Stimulated activated CD8-positive, alpha-beta memory T cell treated with anti-CD3 and anti-CD28 coated beads, Interleukin-4, amount 100 ng/mL, for 4 hours (primary cell): ENCODE measurements around the gene MFAP1.
"Not testable (repeated sequence)": the region's sequence is repeated elsewhere in the genome, so short reads cannot be mapped to it uniquely, and the experiment has no call there.

ENCODE experiments used
- DNase-seq, 2 donors: peaks; one replicate each; pipeline ENCODE4 v3.0.0-alpha.2; 2020; ENCODE audit warnings: low read depth in 2 of 2, low spot score in 1 of 2

MFAP1 gene

GRCh38 chr15:43824302-43825246, at the start of gene MFAP1:
TSS of gene MFAP1 (minus strand) at chr15:43824690. CDS start at chr15:43824569, 121 bp downstream.
- DNase-seq = peak; percentile 85 to 89

DNA sequence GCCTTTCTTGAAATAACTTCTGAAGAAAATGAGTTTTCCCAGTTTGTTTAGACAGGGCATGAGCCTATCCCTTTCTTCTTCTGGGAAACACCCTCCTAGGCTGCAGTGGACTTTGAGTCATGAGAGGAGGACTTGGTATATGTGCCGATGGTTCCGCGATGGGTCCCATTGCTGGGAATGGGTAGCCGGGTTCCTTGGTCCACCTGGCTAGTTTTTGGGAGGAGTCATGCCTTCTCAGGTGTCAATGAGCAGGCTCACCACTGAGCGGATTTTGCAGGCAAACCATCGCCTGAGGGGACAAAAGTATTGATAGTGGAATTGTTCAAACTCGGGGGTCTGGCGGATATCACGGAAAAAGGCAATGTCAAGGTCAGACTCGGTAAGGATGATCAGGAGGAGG, 49.2 kb upstream of the MFAP1 start:
- no peak for DNase-seq

GRCh38 chr15:43872416-43873020, 48.0 kb upstream of the MFAP1 start:
- DNase-seq = no peak

GRCh38 chr15:43871835-43872234, 47.3 kb upstream of the MFAP1 start:
- no peak for DNase-seq

DNA sequence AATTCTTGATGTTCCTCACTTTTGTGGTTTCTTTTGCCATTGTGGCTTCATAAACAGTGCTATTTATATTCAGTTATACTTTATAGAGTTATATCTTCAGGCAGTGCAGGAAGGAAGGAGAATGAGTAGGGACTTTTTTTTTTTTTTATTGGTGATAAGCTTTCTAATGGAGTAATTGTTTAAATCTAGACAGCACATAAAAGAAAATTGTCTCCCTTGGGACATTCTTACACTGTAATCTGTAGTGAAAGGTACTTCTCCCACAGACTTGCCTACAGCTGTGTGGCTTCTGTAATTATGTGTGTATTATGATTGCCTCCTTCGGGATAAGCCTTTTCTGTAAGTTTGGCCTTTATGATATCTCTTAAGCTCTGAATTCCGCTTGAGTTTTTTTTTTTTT, 43.9 kb upstream of the MFAP1 start:
- no peak for DNase-seq

DNA sequence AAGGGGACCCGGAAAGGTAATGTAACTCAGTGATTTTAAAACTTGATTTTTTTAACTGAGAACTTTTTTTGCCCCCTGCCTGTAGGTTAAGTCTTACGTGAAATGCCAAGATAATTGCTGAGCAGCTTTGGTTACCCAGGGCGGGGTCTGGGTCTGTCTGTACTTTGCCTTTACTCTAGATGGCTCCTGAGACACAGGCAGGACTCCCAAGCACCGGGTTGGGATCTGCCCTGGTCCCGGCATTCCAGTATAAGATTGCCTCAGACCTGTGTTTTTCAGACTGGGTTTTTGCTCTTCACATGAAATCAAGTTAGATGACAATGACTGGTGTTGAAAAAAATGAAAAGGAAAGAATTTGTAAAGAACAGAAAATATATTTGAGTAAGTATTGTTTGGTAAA, 42.6 kb upstream of the MFAP1 start:
- DNase-seq = no peak

GRCh38 chr15:43866636-43867035, 42.1 kb upstream of the MFAP1 start:
- DNase-seq = not testable (repeated sequence)

DNA sequence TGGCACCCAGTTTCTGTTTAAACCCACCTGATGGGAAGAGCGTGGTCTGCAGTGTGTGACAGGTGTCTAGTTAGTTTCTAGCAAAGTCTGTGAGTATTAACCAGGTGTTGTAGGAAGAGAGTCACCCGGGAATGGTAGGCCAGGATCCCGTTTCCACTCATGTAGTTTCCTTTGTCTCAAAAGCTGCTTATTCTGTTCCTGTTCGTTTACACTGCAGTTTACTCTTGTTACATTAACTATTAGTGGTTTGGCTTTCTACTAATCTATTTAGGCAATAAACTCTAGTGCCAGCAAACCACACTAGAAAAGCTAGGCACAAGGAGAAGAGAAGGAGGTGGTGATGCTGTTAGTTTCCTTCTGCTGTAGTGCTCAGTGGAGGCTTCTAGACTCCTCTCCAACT, 35.1 kb upstream of the MFAP1 start:
- no peak for DNase-seq

- DNase-seq = no peak
These were observed 30.3 kb upstream of the MFAP1 start for GRCh38 chr15:43854801-43855200.

DNA sequence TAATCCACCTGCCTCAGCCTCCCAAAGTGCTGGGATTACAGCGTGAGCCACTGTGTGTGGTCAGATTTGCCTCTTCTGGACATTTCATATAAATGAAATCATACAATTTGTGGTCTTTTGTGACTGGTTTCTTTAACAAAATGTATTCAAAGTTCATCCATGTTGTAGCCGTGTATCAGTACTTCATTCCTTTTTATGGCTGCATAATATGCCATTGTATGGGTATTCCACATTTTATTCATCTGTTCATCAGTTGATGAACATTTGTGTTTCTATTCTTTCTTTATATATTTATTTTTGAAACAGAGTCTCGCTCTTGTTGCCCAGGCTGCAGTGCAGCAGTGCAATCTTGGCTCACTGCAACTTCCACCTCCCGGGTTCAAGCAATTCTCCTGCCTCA, 28.1 kb upstream of the MFAP1 start:
- no peak for DNase-seq

DNA sequence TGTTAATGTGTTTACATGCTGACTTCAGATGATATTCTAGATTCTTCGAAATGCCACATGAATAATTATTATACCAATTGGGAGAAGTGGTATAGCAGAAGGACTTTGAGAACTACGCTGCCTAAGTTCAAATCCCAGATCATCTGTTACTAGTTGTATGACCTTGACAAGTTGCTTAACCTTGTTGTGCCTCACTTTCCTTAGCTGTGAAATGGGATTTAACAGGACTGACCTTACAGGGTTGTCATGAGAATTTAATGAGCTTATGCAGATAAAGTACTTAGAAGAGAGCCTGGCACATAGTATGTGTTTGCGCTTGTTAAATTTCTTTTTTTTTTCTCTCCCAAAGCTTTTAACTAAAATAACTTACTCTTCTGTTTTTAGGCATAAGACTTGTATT, 26.8 kb upstream of the MFAP1 start:
- no peak for DNase-seq

DNA sequence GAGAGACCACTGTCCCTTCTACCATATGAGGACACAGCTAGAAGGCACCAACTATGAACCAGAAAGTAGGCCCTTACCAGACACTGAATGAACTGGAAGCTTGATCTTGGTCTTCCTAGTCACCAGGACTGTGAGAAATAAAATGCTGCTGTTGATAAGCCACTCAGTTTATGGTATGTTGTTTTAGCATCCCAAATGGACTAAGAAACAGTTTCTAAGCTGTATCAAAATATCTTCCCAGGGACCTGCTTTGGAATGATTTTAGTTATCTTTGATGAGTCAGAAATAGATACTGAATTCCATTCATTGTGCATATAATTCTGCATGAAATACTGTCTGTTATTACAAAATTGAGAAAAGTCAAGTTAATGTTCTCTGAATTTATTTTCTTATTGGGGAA, 20.9 kb upstream of the MFAP1 start:
- DNase-seq = no peak

- DNase-seq = not testable (repeated sequence)
These were observed 8.0 kb upstream of the MFAP1 start for GRCh38 chr15:43832485-43832884.

GRCh38 chr15:43831519-43832052, 7.1 kb upstream of the MFAP1 start:
- not testable (repeated sequence) for DNase-seq

- DNase-seq = not testable (repeated sequence)
These were observed 6.3 kb upstream of the MFAP1 start for GRCh38 chr15:43830691-43831275.

- DNase-seq = not testable (repeated sequence)
These were observed 5.6 kb upstream of the MFAP1 start for GRCh38 chr15:43829951-43830540.

- DNase-seq = no peak
These were observed 3.7 kb upstream of the MFAP1 start for GRCh38 chr15:43828061-43828657.

GRCh38 chr15:43826508-43827341, 2.2 kb upstream of the MFAP1 start, which contains the start of gene WDR76:
TSS of gene WDR76 (plus strand) at chr15:43827002. CDS start at chr15:43827033, 31 bp downstream.
- peak; percentile 28 to 50 for DNase-seq

DNA sequence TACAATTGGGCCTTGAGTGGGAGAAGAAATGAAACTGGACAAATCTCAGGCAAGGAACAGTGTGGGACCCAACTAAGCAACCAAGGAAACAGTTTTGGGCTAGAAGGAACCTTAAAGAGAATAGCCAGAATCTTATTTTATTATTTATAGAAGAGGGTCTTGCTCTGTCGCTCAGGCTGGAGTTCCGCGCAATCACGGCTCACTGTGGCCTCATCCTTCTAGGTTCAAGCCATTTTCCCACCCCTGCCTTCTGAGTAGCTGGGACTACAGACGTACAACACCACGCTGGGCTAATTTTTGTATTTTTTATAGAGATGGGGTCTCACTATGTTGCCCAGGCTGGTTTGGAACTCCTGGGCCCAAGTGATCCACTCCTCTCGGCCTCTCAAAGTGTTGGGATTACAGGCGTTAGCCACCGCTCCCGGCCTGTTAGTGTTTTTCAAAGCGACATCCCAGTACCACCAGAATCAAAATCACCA, 1.6 kb upstream of the MFAP1 start:
- no peak for DNase-seq

DNA sequence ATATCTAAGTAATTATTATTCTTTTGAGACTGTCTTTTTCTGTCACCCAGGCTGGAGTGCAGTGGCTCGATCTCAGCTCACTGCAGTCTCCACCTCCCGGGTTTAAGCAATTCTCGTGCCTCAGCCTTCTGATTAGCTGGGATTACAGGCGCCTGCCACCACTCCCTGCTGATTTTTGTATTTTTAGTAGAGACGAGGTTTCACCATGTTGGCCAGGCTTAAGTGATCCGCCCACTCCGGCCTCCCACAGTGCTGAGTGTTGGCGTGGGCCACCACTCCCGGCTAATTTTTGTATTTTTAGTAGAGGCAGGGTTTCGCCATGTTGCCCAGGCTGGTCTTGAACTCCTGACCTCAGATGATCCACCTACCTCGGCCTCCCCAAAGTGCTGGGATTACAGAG, 815 bp upstream of the MFAP1 start:
- not testable (repeated sequence) for DNase-seq
